ENCODE results near the gene TMTC2. TPM values are rescaled to one million over a fixed set of nuclear protein-coding genes. Genes with fewer than 3 reads are reported as not detected.

Gene TMTC2
- 9.7 TPM for polyA plus RNA-seq (2013, experiment 1 of 2)
- polyA plus RNA-seq (2013, experiment 2 of 2), result 7.9 TPM

- Histone ChIP-seq H3K27ac (ENCODE audit: low read depth, low read length, severe bottlenecking) (peak within 1 kb of the TSS; percentile 52), H3K4me3 (ENCODE audit: extremely low read depth, insufficient read depth, low read length, poor library complexity, severe bottlenecking) (peak within 1 kb of the TSS; percentile 76), H3K9me3 (ENCODE audit: control insufficient read depth, low read length) (no peaks in the 10 kb centered on the region), H3K36me3 (ENCODE audit: control insufficient read depth, insufficient read depth, low read length) (no peaks in the 10 kb centered on the region), H3K4me1 (ENCODE audit: control insufficient read depth, insufficient read depth, low read length, poor library complexity, severe bottlenecking) (peaks cover 4% of the 10 kb centered on the region)
- WGBS, 2 experiments (ENCODE audit: insufficient coverage in 2 of 2), result 1% methylated on average over 15 to 21 of the region's 39 CpGs
Observed at GRCh38 chr12:82686168-82687020, at the start of gene TMTC2. Gene TMTC2, plus strand, starts transcription at chr12:82686906.

DNA sequence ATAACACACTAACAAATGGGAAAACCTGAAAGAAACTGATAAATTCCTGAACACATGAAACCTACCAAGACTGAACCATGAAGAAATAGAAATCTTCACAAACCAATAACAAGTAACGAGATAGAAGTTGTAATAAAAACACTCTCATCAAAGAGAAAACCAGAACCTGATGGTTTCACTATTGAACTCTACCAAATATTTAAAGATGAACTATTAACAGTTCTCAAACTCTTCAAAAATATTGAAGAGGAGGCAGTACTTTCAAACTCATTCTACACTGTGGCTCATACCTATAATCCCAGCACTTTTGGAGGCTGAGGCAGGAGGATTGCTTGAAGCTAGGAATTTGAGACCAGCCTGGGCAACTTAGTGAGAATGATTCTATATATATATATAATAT is 48.4 kb upstream of the TMTC2 start:
- Histone ChIP-seq H3K4me3 (ENCODE audit: extremely low read depth, insufficient read depth, low read length, poor library complexity, severe bottlenecking) (no peak overlapping the region), H3K9me3 (ENCODE audit: control insufficient read depth, low read length) (no peaks in the 10 kb centered on the region), H3K27ac (ENCODE audit: low read depth, low read length, severe bottlenecking) (no peak overlapping the region), H3K36me3 (ENCODE audit: control insufficient read depth, insufficient read depth, low read length) (no peaks in the 10 kb centered on the region), H3K4me1 (ENCODE audit: control insufficient read depth, insufficient read depth, low read length, poor library complexity, severe bottlenecking) (no peaks in the 10 kb centered on the region)
- WGBS, 2 experiments (ENCODE audit: insufficient coverage in 2 of 2), result 80% methylated on average over 1 of the region's 1 CpG; no CpG with 5 or more reads in 1 of the 2 experiments

GRCh38 chr12:82644896-82645295 is 41.8 kb upstream of the TMTC2 start:
- Histone ChIP-seq H3K36me3 (ENCODE audit: control insufficient read depth, insufficient read depth, low read length) (no peaks in the 10 kb centered on the region), H3K4me1 (ENCODE audit: control insufficient read depth, insufficient read depth, low read length, poor library complexity, severe bottlenecking) (no peaks in the 10 kb centered on the region), H3K27ac (ENCODE audit: low read depth, low read length, severe bottlenecking) (no peak overlapping the region), H3K9me3 (ENCODE audit: control insufficient read depth, low read length) (no peaks in the 10 kb centered on the region), H3K4me3 (ENCODE audit: extremely low read depth, insufficient read depth, low read length, poor library complexity, severe bottlenecking) (no peak overlapping the region)
- WGBS, 2 experiments (ENCODE audit: insufficient coverage in 2 of 2), result 100% methylated on average over 1 of the region's 2 CpGs; no CpG with 5 or more reads in 1 of the 2 experiments

DNA sequence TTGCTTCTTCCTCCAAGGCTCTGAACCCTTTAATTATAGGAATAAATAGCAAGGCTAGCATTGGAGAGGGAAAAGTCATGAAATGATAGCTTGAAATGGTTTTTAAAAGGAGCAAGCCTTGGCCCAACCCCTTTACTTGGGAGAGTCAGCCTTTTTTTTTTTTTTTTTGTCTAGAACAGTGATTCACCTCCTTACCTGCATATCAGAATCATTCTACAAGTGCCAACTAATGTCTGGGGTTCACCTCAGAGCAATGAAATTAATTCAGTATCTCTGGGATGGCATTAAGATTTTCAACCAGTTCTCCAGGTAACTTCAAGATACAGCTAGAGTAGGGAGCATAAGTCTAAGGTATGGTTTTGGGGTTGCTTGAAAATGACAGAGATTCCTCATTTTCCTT is 41.3 kb upstream of the TMTC2 start:
- no peaks in the 10 kb centered on the region for H3K9me3 ChIP-seq (ENCODE audit: control insufficient read depth, low read length)
- no peak overlapping the region for H3K27ac ChIP-seq (ENCODE audit: low read depth, low read length, severe bottlenecking)
- no peak overlapping the region for H3K4me3 ChIP-seq (ENCODE audit: extremely low read depth, insufficient read depth, low read length, poor library complexity, severe bottlenecking)
- no peaks in the 10 kb centered on the region for H3K4me1 ChIP-seq (ENCODE audit: control insufficient read depth, insufficient read depth, low read length, poor library complexity, severe bottlenecking)
- no peaks in the 10 kb centered on the region for H3K36me3 ChIP-seq (ENCODE audit: control insufficient read depth, insufficient read depth, low read length)

DNA sequence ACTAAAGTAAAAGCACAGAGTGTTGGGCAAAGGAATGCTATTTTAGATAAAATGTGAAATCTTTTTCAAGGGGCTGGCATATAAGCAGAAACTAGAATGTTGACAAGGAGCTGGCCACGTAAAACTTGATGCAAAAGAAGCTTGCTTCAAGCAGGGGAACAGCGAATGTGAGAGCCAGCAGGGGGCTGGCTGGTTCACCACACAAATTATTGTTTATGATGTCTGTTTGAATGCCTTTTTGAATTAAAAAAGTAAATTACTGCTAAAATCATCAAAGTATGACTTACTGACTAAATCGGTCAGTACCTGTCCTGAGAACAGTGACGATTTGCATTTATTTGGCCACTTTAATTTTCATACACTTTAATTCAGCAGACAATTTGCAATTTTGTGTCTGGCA is 38.9 kb upstream of the TMTC2 start:
- H3K9me3 ChIP-seq (ENCODE audit: control insufficient read depth, low read length), result no peaks in the 10 kb centered on the region
- H3K36me3 ChIP-seq (ENCODE audit: control insufficient read depth, insufficient read depth, low read length), result no peaks in the 10 kb centered on the region
- WGBS, 2 experiments (ENCODE audit: insufficient coverage in 2 of 2), result 80 to 83% methylated on average over 3 to 4 of the region's 4 CpGs
- H3K4me1 ChIP-seq (ENCODE audit: control insufficient read depth, insufficient read depth, low read length, poor library complexity, severe bottlenecking), result peaks cover 4% of the 10 kb centered on the region
- H3K4me3 ChIP-seq (ENCODE audit: extremely low read depth, insufficient read depth, low read length, poor library complexity, severe bottlenecking), result no peak overlapping the region
- H3K27ac ChIP-seq (ENCODE audit: low read depth, low read length, severe bottlenecking), result no peak overlapping the region

DNA sequence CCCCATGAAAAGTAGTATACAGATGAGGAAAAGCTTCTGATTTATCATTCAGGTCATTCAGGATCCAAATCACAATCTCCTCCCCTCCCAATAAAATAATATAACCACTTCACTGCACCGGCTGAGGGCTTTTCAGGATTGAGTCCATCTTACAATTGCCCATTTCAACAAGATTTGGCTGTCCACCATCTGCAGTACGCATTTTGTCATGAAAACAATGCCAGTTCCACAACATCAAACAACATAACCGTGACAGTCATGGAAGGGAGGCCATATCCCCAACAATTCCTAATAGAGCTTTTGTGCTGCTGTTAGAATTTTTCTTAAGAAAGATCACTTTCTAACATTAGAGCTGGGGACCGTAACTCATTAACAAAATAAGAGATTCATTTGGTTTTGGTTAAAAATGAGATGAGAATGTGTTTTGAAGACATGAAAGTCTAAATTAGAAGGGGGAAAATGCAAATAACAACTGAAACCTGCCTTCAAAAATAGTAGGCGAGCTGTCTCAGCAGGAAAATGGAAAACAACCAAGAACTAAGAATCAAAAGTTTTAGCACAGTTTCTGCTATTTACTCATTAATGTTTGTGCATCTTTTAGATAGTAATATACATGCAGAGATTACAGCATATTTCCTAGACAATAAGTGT is 38.3 kb upstream of the TMTC2 start:
- 80 to 87% methylated on average over 3 to 4 of the region's 5 CpGs for WGBS, 2 experiments (ENCODE audit: insufficient coverage in 2 of 2)
- H3K4me3 ChIP-seq (ENCODE audit: extremely low read depth, insufficient read depth, low read length, poor library complexity, severe bottlenecking), result no peak overlapping the region
- H3K9me3 ChIP-seq (ENCODE audit: control insufficient read depth, low read length), result no peaks in the 10 kb centered on the region
- H3K36me3 ChIP-seq (ENCODE audit: control insufficient read depth, insufficient read depth, low read length), result no peaks in the 10 kb centered on the region
- peaks cover 4% of the 10 kb centered on the region for H3K4me1 ChIP-seq (ENCODE audit: control insufficient read depth, insufficient read depth, low read length, poor library complexity, severe bottlenecking)
- H3K27ac ChIP-seq (ENCODE audit: low read depth, low read length, severe bottlenecking), result no peak overlapping the region

DNA sequence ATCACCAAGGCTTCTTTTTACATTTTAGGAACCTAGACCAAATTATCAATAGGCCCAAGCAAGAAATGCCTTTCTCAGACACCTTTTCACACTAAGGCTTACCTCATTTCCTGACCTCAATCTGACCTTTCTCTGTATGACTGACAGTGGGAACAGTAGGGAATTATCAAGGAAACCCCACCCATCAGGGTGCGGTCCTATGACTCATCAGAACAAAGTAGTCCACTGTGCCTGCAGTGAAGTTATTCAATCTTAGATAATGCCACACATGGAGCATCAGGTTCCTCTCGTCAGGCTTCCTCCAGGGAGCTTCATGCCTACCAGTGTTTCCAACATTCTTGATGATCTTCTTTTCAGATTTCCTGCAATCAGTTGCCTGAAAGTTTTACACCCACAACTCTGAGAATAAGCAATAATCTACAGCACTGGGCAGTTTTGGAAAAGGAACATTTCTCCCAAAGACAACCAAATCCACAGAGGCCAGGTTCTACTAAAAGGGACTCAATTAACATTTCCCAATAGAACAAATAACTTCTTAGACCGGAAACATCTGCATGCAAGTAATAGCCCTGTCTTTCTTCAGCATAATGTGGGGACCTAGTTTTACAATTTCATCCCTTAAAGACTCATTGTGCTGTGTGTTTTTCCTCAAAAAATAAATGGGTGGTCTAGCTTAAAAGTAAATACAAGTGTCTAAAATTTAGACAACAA is 35.9 kb upstream of the TMTC2 start:
- no peaks in the 10 kb centered on the region for H3K9me3 ChIP-seq (ENCODE audit: control insufficient read depth, low read length)
- WGBS, 2 experiments (ENCODE audit: insufficient coverage in 2 of 2), result 61 to 73% methylated on average over 3 of the region's 3 CpGs
- H3K4me1 ChIP-seq (ENCODE audit: control insufficient read depth, insufficient read depth, low read length, poor library complexity, severe bottlenecking), result peaks cover 4% of the 10 kb centered on the region
- no peak overlapping the region for H3K27ac ChIP-seq (ENCODE audit: low read depth, low read length, severe bottlenecking)
- no peak overlapping the region for H3K4me3 ChIP-seq (ENCODE audit: extremely low read depth, insufficient read depth, low read length, poor library complexity, severe bottlenecking)
- H3K36me3 ChIP-seq (ENCODE audit: control insufficient read depth, insufficient read depth, low read length), result no peaks in the 10 kb centered on the region

GRCh38 chr12:82651489-82651888 is 35.2 kb upstream of the TMTC2 start:
- WGBS, 2 experiments (ENCODE audit: insufficient coverage in 2 of 2), result 60 to 100% methylated on average over 2 of the region's 4 CpGs
- no peak overlapping the region for H3K27ac ChIP-seq (ENCODE audit: low read depth, low read length, severe bottlenecking)

GRCh38 chr12:82652071-82652470 is 34.6 kb upstream of the TMTC2 start:
- Histone ChIP-seq H3K36me3 (ENCODE audit: control insufficient read depth, insufficient read depth, low read length) (no peaks in the 10 kb centered on the region), H3K4me3 (ENCODE audit: extremely low read depth, insufficient read depth, low read length, poor library complexity, severe bottlenecking) (no peak overlapping the region), H3K27ac (ENCODE audit: low read depth, low read length, severe bottlenecking) (no peak overlapping the region), H3K9me3 (ENCODE audit: control insufficient read depth, low read length) (no peaks in the 10 kb centered on the region), H3K4me1 (ENCODE audit: control insufficient read depth, insufficient read depth, low read length, poor library complexity, severe bottlenecking) (peaks cover 4% of the 10 kb centered on the region)
- 83% methylated on average over 1 of the region's 1 CpG; no CpG with 5 or more reads in 1 of the 2 experiments for WGBS, 2 experiments (ENCODE audit: insufficient coverage in 2 of 2)

More at GRCh38 chr12:82651489-82651888, 35.2 kb upstream of the TMTC2 start:
- peaks cover 4% of the 10 kb centered on the region for H3K4me1 ChIP-seq (ENCODE audit: control insufficient read depth, insufficient read depth, low read length, poor library complexity, severe bottlenecking)
- no peaks in the 10 kb centered on the region for H3K9me3 ChIP-seq (ENCODE audit: control insufficient read depth, low read length)
- H3K4me3 ChIP-seq (ENCODE audit: extremely low read depth, insufficient read depth, low read length, poor library complexity, severe bottlenecking), result no peak overlapping the region
- H3K36me3 ChIP-seq (ENCODE audit: control insufficient read depth, insufficient read depth, low read length), result no peaks in the 10 kb centered on the region

- H3K4me3 ChIP-seq (ENCODE audit: extremely low read depth, insufficient read depth, low read length, poor library complexity, severe bottlenecking), result no peak overlapping the region
- 86 to 93% methylated on average over 3 of the region's 4 CpGs for WGBS, 2 experiments (ENCODE audit: insufficient coverage in 2 of 2)
- H3K9me3 ChIP-seq (ENCODE audit: control insufficient read depth, low read length), result no peaks in the 10 kb centered on the region
- no peak overlapping the region for H3K27ac ChIP-seq (ENCODE audit: low read depth, low read length, severe bottlenecking)
- H3K4me1 ChIP-seq (ENCODE audit: control insufficient read depth, insufficient read depth, low read length, poor library complexity, severe bottlenecking), result peaks cover 2% of the 10 kb centered on the region
- no peaks in the 10 kb centered on the region for H3K36me3 ChIP-seq (ENCODE audit: control insufficient read depth, insufficient read depth, low read length)
Observed at GRCh38 chr12:82655751-82656150, 31.0 kb upstream of the TMTC2 start.

All from mesodermal cell (in vitro differentiated cells).